Ishikawa (cell line): ENCODE results near the gene RCAN2.
A peak's percentile ranks its signal among the peaks of the same experiment; 100 is the strongest.

ENCODE experiments used
- CEBPB ChIP-seq: IDR thresholded peaks from 2 replicates; pipeline ENCODE4 v1.6.1; 2012
- CREB1 ChIP-seq: IDR thresholded peaks from 2 replicates; pipeline ENCODE4 v1.6.1; 2012; ENCODE audit warnings: low read depth
- EGR1 ChIP-seq: IDR thresholded peaks from 2 replicates; pipeline ENCODE4 v1.6.1; 2012
- EP300 ChIP-seq: IDR thresholded peaks from 2 replicates; pipeline ENCODE4 v1.6.1; 2012; ENCODE audit warnings: borderline replicate concordance
- FOXM1 ChIP-seq: IDR thresholded peaks from 2 replicates; pipeline ENCODE4 v1.6.1; 2012; ENCODE audit warnings: low read depth, borderline replicate concordance
- NFIC ChIP-seq: IDR thresholded peaks from 2 replicates; pipeline ENCODE4 v1.6.1; 2012
- RAD21 ChIP-seq: IDR thresholded peaks from 2 replicates; pipeline ENCODE4 v1.6.1; 2012; ENCODE audit warnings: low read depth
- REST ChIP-seq: IDR thresholded peaks from 2 replicates; pipeline ENCODE4 v1.6.1; 2012; ENCODE audit warnings: low read depth, mild to moderate bottlenecking
- TAF1 ChIP-seq: IDR thresholded peaks from 2 replicates; pipeline ENCODE4 v1.6.1; 2012; ENCODE audit warnings: low read depth, mild to moderate bottlenecking
- TCF12 ChIP-seq: IDR thresholded peaks from 2 replicates; pipeline ENCODE4 v1.6.1; 2012; ENCODE audit warnings: low read depth
- TEAD4 ChIP-seq: IDR thresholded peaks from 2 replicates; pipeline ENCODE4 v1.6.1; 2012
- USF1 ChIP-seq: IDR thresholded peaks from 2 replicates; pipeline ENCODE4 v1.6.1; 2012
- YY1 ChIP-seq: IDR thresholded peaks from 2 replicates; pipeline ENCODE4 v1.6.1; 2012; ENCODE audit warnings: low read depth
- ZBTB7A ChIP-seq: IDR thresholded peaks from 2 replicates; pipeline ENCODE4 v1.6.1; 2012; ENCODE audit warnings: low read depth
- TF ChIP-seq, protein P1 (sequence below): IDR thresholded peaks from 2 replicates; pipeline ENCODE4 v1.6.1; 2012

RCAN2 gene

GRCh38 chr6:46186583-46186982 lies 304.7 kb downstream of the RCAN2 start:
- TF ChIP-seq TAF1 (no peak), FOXM1 (no peak), TEAD4 (no peak), EP300 (no peak), NFIC (no peak), ZBTB7A (no peak)
- TF ChIP-seq, protein P1, sequence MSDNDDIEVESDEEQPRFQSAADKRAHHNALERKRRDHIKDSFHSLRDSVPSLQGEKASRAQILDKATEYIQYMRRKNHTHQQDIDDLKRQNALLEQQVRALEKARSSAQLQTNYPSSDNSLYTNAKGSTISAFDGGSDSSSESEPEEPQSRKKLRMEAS: no peak

DNA sequence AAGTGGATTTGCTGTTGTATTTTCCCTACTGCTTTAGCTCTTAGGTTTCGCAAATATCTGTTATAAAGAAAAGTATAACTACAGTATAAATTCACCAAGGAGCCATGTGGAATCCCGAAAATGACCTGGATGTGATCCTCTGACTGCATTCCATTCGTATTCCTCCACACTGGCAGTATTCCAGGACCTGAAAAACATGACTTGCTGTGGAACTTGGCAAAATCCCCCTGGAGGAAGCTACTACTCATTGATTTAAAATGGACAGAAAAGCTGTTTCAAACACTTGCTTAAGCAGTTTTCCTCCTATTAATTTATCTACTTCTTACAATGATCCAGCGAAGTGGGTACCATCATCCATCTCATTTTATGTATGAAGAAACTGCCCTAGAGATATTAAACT lies 307.1 kb downstream of the RCAN2 start:
- TF ChIP-seq NFIC: peak; percentile 30; the same call in 1 of the 2 replicates
- TF ChIP-seq ZBTB7A: no peak

- no peak for TF ChIP-seq YY1
Measured at GRCh38 chr6:46175976-46176375, 315.3 kb downstream of the RCAN2 start.

GRCh38 chr6:46175446-46175845 lies 315.8 kb downstream of the RCAN2 start:
- no peak for TF ChIP-seq RAD21
- no peak for TF ChIP-seq TCF12

DNA sequence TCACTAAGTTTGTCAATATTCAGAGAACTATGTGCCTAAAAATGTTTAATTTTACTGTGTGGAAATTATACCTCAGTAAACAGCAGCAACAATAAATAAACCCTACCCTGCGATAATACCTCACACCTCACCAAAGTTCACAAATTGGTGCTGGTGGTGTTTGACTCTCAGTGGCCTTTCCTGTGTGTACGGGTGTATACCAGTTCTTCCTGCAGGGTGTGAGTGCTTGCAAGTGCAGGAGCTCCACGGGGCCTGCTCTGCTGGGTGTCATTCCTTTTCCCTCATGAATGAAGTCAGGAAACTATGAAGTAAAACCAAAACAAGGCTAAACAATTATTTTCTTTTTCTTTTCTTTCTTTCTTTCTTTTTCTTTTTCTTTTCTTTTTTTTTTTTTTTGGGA lies 316.3 kb downstream of the RCAN2 start:
- TF ChIP-seq CREB1 (no peak), TAF1 (no peak), RAD21 (no peak), EP300 (no peak), USF1 (no peak), ZBTB7A (no peak), TCF12 (no peak), EGR1 (no peak), FOXM1 (no peak), YY1 (no peak), NFIC (no peak), TEAD4 (no peak), REST (no peak), CEBPB (no peak)
- TF ChIP-seq, protein P1: no peak

GRCh38 chr6:46172176-46172575 lies 319.1 kb downstream of the RCAN2 start:
- no peak for TF ChIP-seq CEBPB
- TF ChIP-seq REST: no peak
- TF ChIP-seq TEAD4: no peak
- TF ChIP-seq ZBTB7A: no peak
